ENCODE results near the gene TMEM120B. TPM values are rescaled to one million over a fixed set of nuclear protein-coding genes. Genes with fewer than 3 reads are reported as not detected.

The TMEM120B gene
- total RNA-seq, 2 experiments from 2014 or later: 12.4 to 21.5 TPM

GRCh38 chr12:121751034-121751433, 38.5 kb downstream of the TMEM120B start:
- Histone ChIP-seq H3K4me2 (ENCODE audit: low read length) (no peak overlapping the region), H3K9me3 (ENCODE audit: low read length) (no peaks in the 10 kb centered on the region), H3K79me2 (ENCODE audit: insufficient read depth, low read depth, low read length) (no peaks in the 10 kb centered on the region), H3K4me3 (ENCODE audit: low read depth, low read length, poor library complexity, severe bottlenecking) (no peak overlapping the region), H3K36me3 (ENCODE audit: insufficient read depth, low read length) (peaks cover 28% of the 10 kb centered on the region), H2AFZ (ENCODE audit: low read length) (no peak overlapping the region), H3K27ac (ENCODE audit: low read depth, low read length, poor library complexity, severe bottlenecking) (no peak overlapping the region), H4K20me1 (ENCODE audit: insufficient read depth, low read length) (no peaks in the 10 kb centered on the region), H3K9me2 (ENCODE audit: insufficient read depth, low read length) (no peaks in the 10 kb centered on the region), H3K4me1 (ENCODE audit: insufficient read depth, low read length, poor library complexity, severe bottlenecking) (no peaks in the 10 kb centered on the region)
- intact Hi-C loops (cut with micrococcal nuclease; ENCODE audit: unreplicated experiment): no loop called here
- DNase-seq (ENCODE audit: low spot score): no peak
- POLR2A ChIA-PET: no interaction called here
- TF ChIP-seq CTCF (conservative IDR thresholded peaks at IDR 0.05; ENCODE audit: low read length) (no peak), EZH2phosphoT487 (IDR thresholded peaks at IDR 0.05; ENCODE audit: borderline replicate concordance, low read depth, low read length) (no peak)
- BruUV-seq (replicated peaks): no TSS peak
- CTCF ChIA-PET (ENCODE audit: unreplicated experiment): no interaction called here

GRCh38 chr12:121751749-121752351, 39.3 kb downstream of the TMEM120B start:
- no peak for DNase-seq (ENCODE audit: low spot score)
- ChIA-PET POLR2A (no interaction called here), CTCF (ENCODE audit: unreplicated experiment) (no interaction called here)
- no peak overlapping the region for H3K4me2 ChIP-seq (ENCODE audit: low read length)
- H3K9me2 ChIP-seq (ENCODE audit: insufficient read depth, low read length): no peaks in the 10 kb centered on the region
- no peak overlapping the region for H2AFZ ChIP-seq (ENCODE audit: low read length)
- no peaks in the 10 kb centered on the region for H3K79me2 ChIP-seq (ENCODE audit: insufficient read depth, low read depth, low read length)
- TF ChIP-seq EZH2phosphoT487 (IDR thresholded peaks at IDR 0.05; ENCODE audit: borderline replicate concordance, low read depth, low read length) (no peak), CTCF (conservative IDR thresholded peaks at IDR 0.05; ENCODE audit: low read length) (no peak)
- no peaks in the 10 kb centered on the region for H3K4me1 ChIP-seq (ENCODE audit: insufficient read depth, low read length, poor library complexity, severe bottlenecking)
- H3K9me3 ChIP-seq (ENCODE audit: low read length): no peaks in the 10 kb centered on the region
- no peak overlapping the region for H3K27ac ChIP-seq (ENCODE audit: low read depth, low read length, poor library complexity, severe bottlenecking)
- intact Hi-C loops (cut with micrococcal nuclease; ENCODE audit: unreplicated experiment): no loop called here
- no peak overlapping the region for H3K4me3 ChIP-seq (ENCODE audit: low read depth, low read length, poor library complexity, severe bottlenecking)
- H3K36me3 ChIP-seq (ENCODE audit: insufficient read depth, low read length): peaks cover 28% of the 10 kb centered on the region
- no peaks in the 10 kb centered on the region for H4K20me1 ChIP-seq (ENCODE audit: insufficient read depth, low read length)
- BruUV-seq (replicated peaks): no TSS peak

- Histone ChIP-seq H4K20me1 (ENCODE audit: insufficient read depth, low read length) (no peaks in the 10 kb centered on the region), H3K9me2 (ENCODE audit: insufficient read depth, low read length) (no peaks in the 10 kb centered on the region), H3K27ac (ENCODE audit: low read depth, low read length, poor library complexity, severe bottlenecking) (no peak overlapping the region), H3K9me3 (ENCODE audit: low read length) (no peaks in the 10 kb centered on the region), H3K4me2 (ENCODE audit: low read length) (no peak overlapping the region), H3K79me2 (ENCODE audit: insufficient read depth, low read depth, low read length) (no peaks in the 10 kb centered on the region), H3K4me1 (ENCODE audit: insufficient read depth, low read length, poor library complexity, severe bottlenecking) (no peaks in the 10 kb centered on the region), H3K36me3 (ENCODE audit: insufficient read depth, low read length) (peaks cover 21% of the 10 kb centered on the region), H3K4me3 (ENCODE audit: low read depth, low read length, poor library complexity, severe bottlenecking) (no peak overlapping the region), H2AFZ (ENCODE audit: low read length) (no peak overlapping the region)
- ChIA-PET POLR2A (no interaction called here), CTCF (ENCODE audit: unreplicated experiment) (no interaction called here)
- intact Hi-C loops (cut with micrococcal nuclease; ENCODE audit: unreplicated experiment): no loop called here
- no TSS peak for BruUV-seq (replicated peaks)
- TF ChIP-seq EZH2phosphoT487 (IDR thresholded peaks at IDR 0.05; ENCODE audit: borderline replicate concordance, low read depth, low read length) (no peak), CTCF (conservative IDR thresholded peaks at IDR 0.05; ENCODE audit: low read length) (no peak)
- no peak for DNase-seq (ENCODE audit: low spot score)
Observed at GRCh38 chr12:121753844-121754264, 41.3 kb downstream of the TMEM120B start.

Measured in OCI-LY7 (cell line).